HG03442 (cell line): ENCODE results near the gene SPPL3.

Experiments used
- ATAC-seq: cut with Tn5 transposase; IDR thresholded peaks from one replicate; pipeline ENCODE4 v1.9.1; 2021; ENCODE audit warnings: mild to moderate bottlenecking, moderate library complexity; ENCODE audit not compliant: unreplicated experiment

Gene SPPL3

GRCh38 chr12:120757949-120758348 is 146.2 kb downstream of the SPPL3 start:
- no peak for ATAC-seq

DNA sequence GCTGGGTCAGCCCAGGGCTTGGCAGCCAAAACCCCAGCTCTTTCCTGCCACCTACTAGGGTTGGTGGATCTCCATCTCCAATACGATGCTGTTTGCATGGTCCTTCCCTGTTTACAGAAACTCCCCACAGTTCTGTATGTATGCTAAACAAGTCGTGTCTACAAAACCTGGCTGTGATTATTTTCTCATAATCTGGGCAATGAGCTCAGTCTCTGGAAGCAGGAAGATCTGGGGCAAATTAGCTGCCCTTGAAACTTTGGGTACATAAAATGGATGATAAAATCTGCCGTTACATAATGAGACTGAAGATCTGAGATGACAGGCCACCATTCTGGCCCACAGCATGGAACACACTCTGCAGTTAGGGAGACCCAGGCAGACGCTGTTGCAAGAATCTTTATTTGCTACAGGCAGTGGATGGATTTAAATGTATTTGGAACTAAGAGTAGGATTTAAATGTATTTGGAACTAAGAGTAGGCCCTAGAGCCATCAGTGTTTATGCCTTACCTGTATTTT is 146.9 kb downstream of the SPPL3 start:
- ATAC-seq, result no peak

DNA sequence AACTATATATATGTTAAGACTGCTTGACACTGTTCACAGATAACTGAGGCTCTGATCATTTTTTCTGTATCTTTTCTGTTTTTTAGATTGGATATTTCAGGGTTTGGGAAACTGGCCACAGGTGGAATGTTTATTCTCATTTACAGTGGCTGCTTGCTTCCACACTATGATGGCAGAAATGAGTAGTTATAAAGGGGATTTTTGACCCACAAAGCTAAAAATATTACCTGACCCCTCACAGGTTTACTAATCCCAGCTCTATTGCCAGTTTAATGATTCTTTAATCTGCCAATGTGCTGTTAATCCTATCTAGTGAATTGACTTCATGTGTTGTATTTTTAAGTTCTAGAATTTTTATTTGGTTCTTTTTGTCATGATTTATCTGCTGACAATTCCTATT is 148.9 kb downstream of the SPPL3 start:
- ATAC-seq, result no peak

- ATAC-seq, result no peak
Measured at GRCh38 chr12:120754792-120755191, 149.4 kb downstream of the SPPL3 start.

GRCh38 chr12:120751389-120751788 is 152.8 kb downstream of the SPPL3 start:
- ATAC-seq, result no peak

GRCh38 chr12:120750806-120751205 is 153.4 kb downstream of the SPPL3 start:
- no peak for ATAC-seq

DNA sequence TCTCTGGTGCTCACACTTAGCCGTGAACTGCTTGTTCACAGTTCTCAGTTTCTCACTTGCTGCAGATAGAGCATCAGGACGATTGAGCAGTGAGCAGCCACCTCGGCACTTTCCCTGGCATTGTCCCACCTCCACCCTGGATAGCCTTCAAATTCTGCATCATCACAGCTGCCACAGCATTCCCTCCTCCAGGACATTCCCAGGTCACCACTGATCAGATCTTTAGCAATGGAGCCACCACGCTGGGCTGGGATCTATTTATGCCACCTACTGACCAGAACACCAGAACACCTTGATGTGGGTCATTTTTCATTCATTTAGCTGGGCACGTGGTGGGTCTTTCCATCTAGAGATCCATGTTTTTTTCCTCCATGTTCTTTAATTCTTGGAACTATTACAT is 154.9 kb downstream of the SPPL3 start:
- ATAC-seq, result no peak

DNA sequence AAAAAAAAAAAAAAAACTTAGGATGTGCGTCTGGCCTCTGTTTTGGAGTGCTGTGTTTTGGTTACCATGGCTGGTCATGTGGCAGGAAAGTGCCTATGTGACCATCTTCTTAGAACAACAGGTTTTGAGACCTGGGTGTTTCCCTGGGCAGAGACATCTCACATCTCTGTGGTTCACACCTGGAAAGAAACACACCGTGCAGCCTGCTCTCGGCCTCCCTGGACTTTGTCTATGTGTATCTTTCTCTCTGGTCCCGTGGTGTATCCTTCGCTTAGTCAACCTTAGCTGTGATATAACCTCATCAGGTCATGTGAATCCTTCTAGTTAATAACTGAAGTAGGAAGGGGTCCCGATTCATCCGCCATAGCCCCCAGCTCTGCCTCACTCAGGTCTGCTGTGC is 155.9 kb downstream of the SPPL3 start:
- no peak for ATAC-seq

DNA sequence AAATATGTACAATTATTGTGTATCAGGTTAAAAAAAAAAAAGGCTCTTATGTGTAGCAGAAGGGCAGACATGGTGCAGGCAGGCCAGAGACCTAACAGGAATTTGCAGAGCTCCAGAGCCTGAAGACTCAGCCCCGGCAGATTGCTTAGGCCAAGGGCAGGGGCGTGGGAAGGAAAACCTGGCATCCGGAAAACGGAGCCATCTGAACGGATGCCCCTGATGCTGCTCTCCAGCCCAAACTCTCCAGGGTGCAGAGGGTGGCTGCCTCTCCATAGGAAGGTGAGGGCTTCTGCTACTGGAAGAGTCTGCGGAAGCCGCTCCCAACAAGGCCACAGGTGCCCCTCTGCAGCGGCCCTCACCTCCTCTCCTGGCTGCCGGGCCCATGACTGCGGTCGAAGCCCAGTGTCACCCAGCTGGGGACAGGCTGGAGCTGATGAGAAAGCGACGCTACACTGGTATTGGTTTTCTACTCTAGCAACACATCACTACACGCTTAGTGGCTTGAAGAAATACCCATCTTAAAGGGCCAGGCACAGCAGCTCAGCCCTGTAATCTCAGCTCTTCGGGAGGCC is 159.2 kb downstream of the SPPL3 start:
- ATAC-seq, result no peak

GRCh38 chr12:120741476-120742421 is 162.4 kb downstream of the SPPL3 start:
- ATAC-seq, result no peak

DNA sequence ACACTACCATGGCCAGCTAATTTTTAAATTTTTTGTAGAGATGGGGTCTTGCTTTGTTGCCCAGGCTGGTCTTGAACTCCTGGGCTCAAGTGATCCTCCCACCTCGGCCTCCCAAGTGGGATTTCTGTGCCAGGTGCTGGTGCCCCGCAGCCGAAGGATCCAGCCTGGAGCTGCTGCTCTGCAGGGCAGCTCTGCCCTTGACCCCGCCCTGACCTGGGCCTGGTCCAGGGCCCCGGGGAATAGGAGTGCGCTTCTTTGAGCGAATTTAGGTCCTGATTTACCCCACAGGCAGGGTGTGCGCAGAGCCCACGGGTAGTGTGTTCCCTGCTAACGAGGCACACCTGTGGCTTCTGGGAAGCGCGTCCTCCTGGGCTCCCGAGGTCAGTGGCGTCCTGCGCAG is 163.3 kb downstream of the SPPL3 start:
- no peak for ATAC-seq

GRCh38 chr12:120739821-120740613 is 164.1 kb downstream of the SPPL3 start:
- no peak for ATAC-seq

- no peak for ATAC-seq
Measured at GRCh38 chr12:120739031-120739762, 165.0 kb downstream of the SPPL3 start.

DNA sequence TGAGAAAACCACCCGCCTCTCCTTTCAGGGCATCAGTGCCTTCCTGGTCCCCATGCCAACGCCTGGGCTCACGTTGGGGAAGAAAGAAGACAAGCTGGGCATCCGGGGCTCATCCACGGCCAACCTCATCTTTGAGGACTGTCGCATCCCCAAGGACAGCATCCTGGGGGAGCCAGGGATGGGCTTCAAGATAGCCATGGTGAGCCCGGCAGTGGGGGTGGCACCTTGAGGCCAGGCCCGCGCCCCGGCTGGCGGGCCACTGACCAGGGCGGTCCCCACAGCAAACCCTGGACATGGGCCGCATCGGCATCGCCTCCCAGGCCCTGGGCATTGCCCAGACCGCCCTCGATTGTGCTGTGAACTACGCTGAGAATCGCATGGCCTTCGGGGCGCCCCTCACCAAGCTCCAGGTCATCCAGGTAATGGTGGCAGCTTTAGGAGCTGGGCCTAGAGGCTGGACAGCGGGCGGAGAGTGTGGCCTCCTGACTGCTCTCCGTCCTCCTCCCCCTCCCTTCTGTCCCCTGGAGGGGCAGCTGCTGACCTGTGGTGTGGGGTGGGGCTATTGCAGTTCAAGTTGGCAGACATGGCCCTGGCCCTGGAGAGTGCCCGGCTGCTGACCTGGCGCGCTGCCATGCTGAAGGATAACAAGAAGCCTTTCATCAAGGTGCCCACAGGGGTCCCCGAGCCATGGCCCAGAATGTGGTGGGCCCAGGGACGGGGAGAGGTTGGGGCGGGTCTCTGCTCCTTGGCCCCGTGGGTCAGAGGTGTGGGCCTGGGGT is 165.7 kb downstream of the SPPL3 start:
- ATAC-seq, result no peak

DNA sequence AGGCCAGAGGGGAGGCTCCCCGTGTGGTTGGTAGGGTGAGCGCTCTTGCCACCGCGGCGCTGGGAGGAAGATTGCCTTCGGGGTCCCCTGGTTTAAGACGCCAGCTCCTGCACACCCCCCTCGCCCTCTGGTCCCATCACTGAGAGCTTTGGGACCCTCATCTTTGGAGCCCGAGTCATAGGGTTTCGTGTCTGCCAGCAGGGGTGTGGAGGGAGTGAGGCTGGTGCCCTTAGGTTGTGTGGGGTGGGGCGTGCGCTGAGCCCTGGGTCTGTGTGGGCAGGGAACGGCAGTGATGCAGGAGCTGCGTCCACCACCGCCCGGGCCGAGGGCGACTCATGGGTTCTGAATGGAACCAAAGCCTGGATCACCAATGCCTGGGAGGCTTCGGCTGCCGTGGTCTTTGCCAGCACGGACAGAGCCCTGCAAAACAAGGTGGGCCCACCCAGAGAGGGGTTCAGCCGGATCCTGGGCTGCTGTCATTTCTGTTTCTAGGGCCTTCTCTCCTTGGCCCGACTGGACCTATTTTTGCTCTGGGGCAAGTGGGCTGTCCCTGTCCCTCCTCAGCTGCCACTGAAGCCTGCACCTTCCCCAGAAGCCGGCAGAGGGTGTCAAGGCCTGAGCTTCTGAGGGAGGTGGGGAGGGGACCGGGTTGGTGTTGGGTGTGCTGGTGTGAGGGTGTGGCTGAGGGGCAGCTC is 166.5 kb downstream of the SPPL3 start:
- ATAC-seq, result no peak

- no peak for ATAC-seq
Measured at GRCh38 chr12:120736404-120737331, 167.5 kb downstream of the SPPL3 start.

DNA sequence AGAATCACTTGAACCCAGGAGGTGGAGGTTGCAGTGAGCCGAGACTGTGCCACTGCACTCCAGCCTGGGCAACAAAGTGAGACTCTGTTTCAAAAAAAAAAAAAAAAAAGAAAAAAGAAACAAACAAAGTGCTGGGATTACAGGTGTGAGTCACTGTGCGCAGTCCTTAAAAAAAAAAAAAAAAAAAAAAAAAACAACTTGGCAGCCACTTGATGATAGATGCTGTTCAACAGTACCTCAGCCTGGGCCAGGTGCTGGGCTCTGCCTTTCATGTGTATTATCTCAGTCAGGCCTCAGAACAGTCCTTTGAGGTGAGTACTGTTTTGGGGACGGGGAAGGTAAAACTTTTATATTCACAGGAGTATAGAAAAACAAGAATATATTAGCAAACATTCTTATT is 169.0 kb downstream of the SPPL3 start:
- ATAC-seq, result no peak

- no peak for ATAC-seq
Measured at GRCh38 chr12:120734210-120734609, 169.9 kb downstream of the SPPL3 start.
